Neural cell (in vitro differentiated cells): Measurements from ENCODE around the gene USP49. TPM values are rescaled to one million over a fixed set of nuclear protein-coding genes. Genes with fewer than 3 reads are reported as not detected.

ENCODE experiments used
- H2AFZ ChIP-seq: fragments of 200-600, 300-800 bp; sonication (generic), shearing (Covaris generic); 2 replicates; pipeline ENCODE4 v1.6.0; 2014; ENCODE audit warnings: low read depth, mild to moderate bottlenecking, antibody characterized with exemption, low read length, moderate library complexity
- H3F3A ChIP-seq: fragments of 200-600 bp; shearing (Covaris generic); 2 replicates; pipeline ENCODE4 v1.6.1; 2016; ENCODE audit warnings: mild to moderate bottlenecking, moderate library complexity, mixed read lengths, antibody characterized with exemption, low read length; ENCODE audit not compliant: insufficient read depth, poor library complexity, severe bottlenecking
- H3K27ac ChIP-seq: fragments of 200-600, 300-800 bp; sonication (generic), shearing (Covaris generic); 2 replicates; pipeline ENCODE4 v1.5.1; 2014; ENCODE audit warnings: mild to moderate bottlenecking, low read length, moderate library complexity
- H3K27me3 ChIP-seq: fragments of 300-800, 200-600 bp; sonication (generic), shearing (Covaris generic); 2 replicates; pipeline ENCODE4 v1.6.0; 2014; ENCODE audit warnings: mild to moderate bottlenecking, low read depth, low read length, moderate library complexity; ENCODE audit not compliant: insufficient read depth
- H3K36me3 ChIP-seq: fragments of 300-800, 200-600 bp; sonication (generic), shearing (Covaris generic); 2 replicates; pipeline ENCODE4 v1.5.1; 2014; ENCODE audit warnings: mild to moderate bottlenecking, antibody characterized with exemption, low read length, moderate library complexity; ENCODE audit not compliant: insufficient read depth
- H3K4me2 ChIP-seq: fragments of 300-800, 200-600 bp; sonication (generic), shearing (Covaris generic); 2 replicates; pipeline ENCODE4 v1.6.0; 2014; ENCODE audit warnings: mild to moderate bottlenecking, low read length
- H3K4me3 ChIP-seq: fragments of 300-800, 200-600 bp; sonication (generic), shearing (Covaris generic); 2 replicates; pipeline ENCODE4 v1.5.1; 2014; ENCODE audit warnings: mild to moderate bottlenecking, low read length, moderate library complexity
- H3K79me2 ChIP-seq: fragments of 200-600 bp; shearing (Covaris generic); replicated peaks from 2 replicates; pipeline ENCODE4 v1.6.0; 2014; ENCODE audit warnings: mild to moderate bottlenecking, low read length, moderate library complexity; ENCODE audit not compliant: insufficient read depth
- H3K9ac ChIP-seq: fragments of 300-800, 200-600 bp; sonication (generic), shearing (Covaris generic); 2 replicates; pipeline ENCODE4 v1.6.1; 2016; ENCODE audit warnings: mild to moderate bottlenecking, low read length, mixed read lengths
- H3K9me2 ChIP-seq: fragments of 200-600 bp; shearing (Covaris generic); 2 replicates; pipeline ENCODE4 v1.6.1; 2016; ENCODE audit warnings: mild to moderate bottlenecking, low read length, mixed read lengths; ENCODE audit not compliant: insufficient read depth
- H3K9me3 ChIP-seq: fragments of 200-600, 300-800 bp; sonication (generic), shearing (Covaris generic); 2 replicates; pipeline ENCODE4 v1.6.1; 2016; ENCODE audit warnings: mild to moderate bottlenecking, mixed run types, low read length, moderate library complexity, mixed read lengths
- H4K20me1 ChIP-seq: fragments of 200-600 bp; shearing (Covaris generic); 2 replicates; pipeline ENCODE4 v1.6.1; 2016; ENCODE audit warnings: mild to moderate bottlenecking, mixed run types; ENCODE audit not compliant: insufficient read depth
- CTCF ChIP-seq: fragments of 450-650 bp; IDR thresholded peaks from 2 replicates; pipeline ENCODE4 v1.5.1; 2014; ENCODE audit warnings: antibody characterized with exemption, mild to moderate bottlenecking, moderate library complexity; ENCODE audit not compliant: poor library complexity, severe bottlenecking
- EP300 ChIP-seq: fragments of 450-650 bp; conservative IDR thresholded peaks from 2 replicates; pipeline ENCODE4 v1.6.1; 2014; ENCODE audit warnings: antibody characterized with exemption, mild to moderate bottlenecking, moderate library complexity; ENCODE audit not compliant: poor library complexity, severe bottlenecking
- EZH2 ChIP-seq: fragments of 200-600, 300-800 bp; shearing (Covaris generic), sonication (generic); IDR thresholded peaks from 2 replicates; pipeline ENCODE4 v1.6.1; 2014; ENCODE audit warnings: antibody characterized with exemption, low read length, borderline replicate concordance, mild to moderate bottlenecking; ENCODE audit not compliant: insufficient read depth, poor library complexity, severe bottlenecking
- REST ChIP-seq: IDR thresholded peaks from 2 replicates; pipeline ENCODE4 v1.6.1; 2012; ENCODE audit warnings: borderline replicate concordance
- polyA plus RNA-seq: library from polyadenylated mRNA; depleted of rRNA; stranded (reverse); fragments of >200 nt; gene quantifications from 2 replicates; pipeline ENCODE4 v1.2.3, GENCODE V29; 2014

The USP49 gene
- polyA plus RNA-seq, 1 donor from 2014 or later, result 23.5 TPM

GRCh38 chr6:41759106-41759904 is 135.9 kb downstream of the USP49 start:
- H3K27me3 ChIP-seq, result no peaks in the 10 kb centered on the region
- no peaks in the 10 kb centered on the region for H3K9me3 ChIP-seq
- TF ChIP-seq CTCF, result no peak
- no peaks in the 10 kb centered on the region for H3K79me2 ChIP-seq
- H3K9me2 ChIP-seq, result no peaks in the 10 kb centered on the region
- no peak overlapping the region for H3K27ac ChIP-seq
- H2AFZ ChIP-seq, result no peak overlapping the region
- no peaks in the 10 kb centered on the region for H3K36me3 ChIP-seq
- no peak overlapping the region for H3K4me3 ChIP-seq
- no peak overlapping the region for H3K4me2 ChIP-seq
- no peak overlapping the region for H3K9ac ChIP-seq
- no peaks in the 10 kb centered on the region for H4K20me1 ChIP-seq
- no peaks in the 10 kb centered on the region for H3F3A ChIP-seq

- H3K27me3 ChIP-seq, result no peaks in the 10 kb centered on the region
- no peak overlapping the region for H3K4me3 ChIP-seq
- H3K4me2 ChIP-seq, result no peak overlapping the region
- no peaks in the 10 kb centered on the region for H3K36me3 ChIP-seq
- H3K9me3 ChIP-seq, result no peaks in the 10 kb centered on the region
- no peaks in the 10 kb centered on the region for H4K20me1 ChIP-seq
- H3F3A ChIP-seq, result no peaks in the 10 kb centered on the region
- TF ChIP-seq EP300 (no peak), EZH2 (no peak), REST (no peak), CTCF (no peak)
- H3K9ac ChIP-seq, result no peak overlapping the region
- H3K27ac ChIP-seq, result no peak overlapping the region
- H2AFZ ChIP-seq, result no peak overlapping the region
- no peaks in the 10 kb centered on the region for H3K9me2 ChIP-seq
- H3K79me2 ChIP-seq, result no peaks in the 10 kb centered on the region
Measured at GRCh38 chr6:41758641-41759035, 136.5 kb downstream of the USP49 start.
